ENCODE data around the gene SERPINA3. TPM values are rescaled to one million over a fixed set of nuclear protein-coding genes. Genes with fewer than 3 reads are reported as not detected.

Gene SERPINA3
- total RNA-seq, 1 experiment from 2014 or later: not detected

DNA sequence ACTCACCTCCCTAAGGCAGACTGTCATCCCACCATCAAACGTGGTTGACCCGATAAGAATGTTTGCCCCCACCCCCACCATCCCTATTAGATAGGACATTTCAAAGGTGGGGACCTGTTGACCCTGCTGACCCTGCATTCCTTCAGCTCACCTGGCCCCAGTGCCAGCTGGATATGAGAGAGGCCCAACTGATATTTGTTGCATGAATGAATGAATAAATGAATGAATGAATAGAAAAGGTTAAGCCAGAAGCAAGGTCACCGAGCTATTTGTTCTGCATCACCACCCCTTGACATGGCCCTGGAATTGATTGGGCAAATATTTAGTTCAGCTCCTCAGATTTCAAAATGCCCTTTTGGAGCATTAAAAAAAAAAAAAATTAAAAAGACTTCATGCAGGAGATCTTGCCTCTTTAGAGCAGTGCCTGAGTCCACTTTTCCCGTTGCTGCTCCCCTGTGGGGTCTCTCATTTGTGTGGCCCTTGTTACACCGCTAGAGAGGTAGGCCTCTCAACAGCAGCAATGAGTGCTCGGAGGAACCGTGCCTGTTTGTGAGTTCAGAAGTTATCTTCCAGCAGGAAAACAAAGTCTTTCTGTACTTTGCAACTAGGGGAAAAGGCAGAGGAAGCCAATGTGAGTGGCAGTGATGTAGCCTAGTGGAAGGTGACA is 39.4 kb upstream of the SERPINA3 start:
- H3K9ac ChIP-seq (ENCODE audit: low read length): no peak overlapping the region
- no peak for ATAC-seq
- H3K4me1 ChIP-seq (ENCODE audit: insufficient read depth, low read length): no peaks in the 10 kb centered on the region
- no peak overlapping the region for H3K4me2 ChIP-seq (ENCODE audit: low read length)
- H4K20me1 ChIP-seq (ENCODE audit: low read length): no peaks in the 10 kb centered on the region
- no peaks in the 10 kb centered on the region for H3F3A ChIP-seq (ENCODE audit: low read length, unreplicated experiment)
- TF ChIP-seq, protein P1, sequence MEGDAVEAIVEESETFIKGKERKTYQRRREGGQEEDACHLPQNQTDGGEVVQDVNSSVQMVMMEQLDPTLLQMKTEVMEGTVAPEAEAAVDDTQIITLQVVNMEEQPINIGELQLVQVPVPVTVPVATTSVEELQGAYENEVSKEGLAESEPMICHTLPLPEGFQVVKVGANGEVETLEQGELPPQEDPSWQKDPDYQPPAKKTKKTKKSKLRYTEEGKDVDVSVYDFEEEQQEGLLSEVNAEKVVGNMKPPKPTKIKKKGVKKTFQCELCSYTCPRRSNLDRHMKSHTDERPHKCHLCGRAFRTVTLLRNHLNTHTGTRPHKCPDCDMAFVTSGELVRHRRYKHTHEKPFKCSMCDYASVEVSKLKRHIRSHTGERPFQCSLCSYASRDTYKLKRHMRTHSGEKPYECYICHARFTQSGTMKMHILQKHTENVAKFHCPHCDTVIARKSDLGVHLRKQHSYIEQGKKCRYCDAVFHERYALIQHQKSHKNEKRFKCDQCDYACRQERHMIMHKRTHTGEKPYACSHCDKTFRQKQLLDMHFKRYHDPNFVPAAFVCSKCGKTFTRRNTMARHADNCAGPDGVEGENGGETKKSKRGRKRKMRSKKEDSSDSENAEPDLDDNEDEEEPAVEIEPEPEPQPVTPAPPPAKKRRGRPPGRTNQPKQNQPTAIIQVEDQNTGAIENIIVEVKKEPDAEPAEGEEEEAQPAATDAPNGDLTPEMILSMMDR (conservative IDR thresholded peaks at IDR 0.05; ENCODE audit: low read depth, low read length): no peak
- TF ChIP-seq EZH2phosphoT487 (IDR thresholded peaks at IDR 0.05; ENCODE audit: borderline replicate concordance, low read length) (no peak), EZH2 (IDR thresholded peaks at IDR 0.05; ENCODE audit: low read length, unreplicated experiment) (no peak)
- POLR2A ChIA-PET (ENCODE audit: unreplicated experiment): no interaction called here
- intact Hi-C loops (cut with micrococcal nuclease): no loop called here
- H3K79me2 ChIP-seq (ENCODE audit: low read length): no peaks in the 10 kb centered on the region
- H3K4me3 ChIP-seq (ENCODE audit: low read length): no peak overlapping the region
- BruUV-seq (replicated peaks): no TSS peak
- no peaks in the 10 kb centered on the region for H3K27me3 ChIP-seq (ENCODE audit: low read length)
- H3K9me3 ChIP-seq (ENCODE audit: low read length): no peaks in the 10 kb centered on the region
- no peak overlapping the region for H2AFZ ChIP-seq (ENCODE audit: low read length)
- no peaks in the 10 kb centered on the region for H3K9me2 ChIP-seq (replicated peaks; ENCODE audit: low read length)
- no peaks in the 10 kb centered on the region for H3K36me3 ChIP-seq (ENCODE audit: low read depth, low read length)
- no peak overlapping the region for H3K27ac ChIP-seq (ENCODE audit: low read length)
- CTCF ChIA-PET: no interaction called here
- DNase-seq: no peak

DNA sequence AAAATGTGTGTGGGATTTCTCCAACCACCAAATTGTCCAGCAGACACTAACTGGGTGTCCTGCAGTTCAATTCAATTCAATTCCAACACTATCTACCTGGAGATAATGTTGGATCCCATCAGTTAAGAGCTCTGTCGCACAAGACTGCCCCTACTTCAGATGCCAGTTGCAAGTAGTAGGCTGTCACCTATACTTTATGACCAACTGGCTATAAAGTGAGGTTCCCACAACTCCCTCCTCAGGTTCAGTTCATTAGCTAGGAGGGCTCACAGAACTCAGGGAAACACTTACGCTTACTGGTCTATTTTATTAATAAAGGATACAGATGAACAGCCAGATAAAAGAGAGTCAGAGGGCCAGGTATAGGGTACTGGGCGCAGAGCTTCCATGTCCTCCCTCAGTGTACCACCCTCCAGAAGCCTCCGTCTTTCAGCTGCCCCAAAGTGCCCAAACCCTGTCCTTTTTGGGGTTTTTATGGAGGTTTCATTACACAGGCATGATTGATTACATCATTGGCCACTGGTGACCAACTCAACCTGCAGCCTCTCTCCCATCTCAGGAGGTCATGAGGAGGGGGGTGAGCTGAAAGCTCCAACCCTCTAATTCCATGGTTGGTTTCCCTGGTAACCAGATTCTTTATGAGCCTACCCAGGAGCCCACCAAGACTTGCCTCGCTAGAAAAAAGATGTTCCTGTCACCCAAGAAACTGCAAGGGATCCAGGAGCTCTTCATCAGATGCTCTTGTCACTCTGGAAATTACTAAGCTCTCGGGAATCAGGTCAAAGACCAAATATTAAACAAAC is 38.5 kb upstream of the SERPINA3 start:
- Histone ChIP-seq H3K27ac (ENCODE audit: low read length) (no peak overlapping the region), H3K9me3 (ENCODE audit: low read length) (no peaks in the 10 kb centered on the region), H3K9ac (ENCODE audit: low read length) (no peak overlapping the region), H4K20me1 (ENCODE audit: low read length) (no peaks in the 10 kb centered on the region), H3K79me2 (ENCODE audit: low read length) (no peaks in the 10 kb centered on the region), H3K4me2 (ENCODE audit: low read length) (no peak overlapping the region), H3K4me3 (ENCODE audit: low read length) (no peak overlapping the region), H3F3A (ENCODE audit: low read length, unreplicated experiment) (no peaks in the 10 kb centered on the region), H3K9me2 (replicated peaks; ENCODE audit: low read length) (no peaks in the 10 kb centered on the region), H3K4me1 (ENCODE audit: insufficient read depth, low read length) (no peaks in the 10 kb centered on the region), H2AFZ (ENCODE audit: low read length) (no peak overlapping the region), H3K36me3 (ENCODE audit: low read depth, low read length) (no peaks in the 10 kb centered on the region), H3K27me3 (ENCODE audit: low read length) (no peaks in the 10 kb centered on the region)
- no TSS peak for BruUV-seq (replicated peaks)
- TF ChIP-seq EZH2phosphoT487 (IDR thresholded peaks at IDR 0.05; ENCODE audit: borderline replicate concordance, low read length) (no peak), EZH2 (IDR thresholded peaks at IDR 0.05; ENCODE audit: low read length, unreplicated experiment) (no peak)
- TF ChIP-seq, protein P1 (conservative IDR thresholded peaks at IDR 0.05; ENCODE audit: low read depth, low read length): no peak
- ChIA-PET POLR2A (ENCODE audit: unreplicated experiment) (no interaction called here), CTCF (no interaction called here)
- intact Hi-C loops (cut with micrococcal nuclease): no loop called here
- DNase-seq (no peak), ATAC-seq (no peak)

DNA sequence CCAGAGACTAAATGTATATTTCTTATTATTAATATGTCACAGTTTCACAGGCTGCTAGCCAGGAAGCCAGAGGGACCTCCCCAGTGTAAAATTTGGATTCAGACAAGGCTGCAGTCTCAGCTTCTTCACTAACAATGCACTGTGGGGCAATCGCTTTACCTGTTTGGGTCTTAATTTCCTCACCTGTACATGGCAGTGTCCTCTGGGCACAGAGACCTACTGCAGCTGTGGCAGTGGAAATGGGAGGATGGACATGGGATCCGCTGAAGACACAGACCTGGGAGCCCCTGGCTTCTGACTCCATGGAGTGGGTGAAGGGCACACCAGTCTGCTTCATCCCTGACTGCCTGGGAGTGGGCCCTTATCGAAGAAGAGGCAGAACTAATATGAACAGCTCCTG is 37.9 kb upstream of the SERPINA3 start:
- ATAC-seq (no peak), DNase-seq (no peak)
- Histone ChIP-seq H3K4me2 (ENCODE audit: low read length) (no peak overlapping the region), H3F3A (ENCODE audit: low read length, unreplicated experiment) (no peaks in the 10 kb centered on the region), H3K27ac (ENCODE audit: low read length) (no peak overlapping the region), H3K4me1 (ENCODE audit: insufficient read depth, low read length) (no peaks in the 10 kb centered on the region), H3K27me3 (ENCODE audit: low read length) (no peaks in the 10 kb centered on the region), H3K9me3 (ENCODE audit: low read length) (no peaks in the 10 kb centered on the region), H4K20me1 (ENCODE audit: low read length) (no peaks in the 10 kb centered on the region), H3K36me3 (ENCODE audit: low read depth, low read length) (no peaks in the 10 kb centered on the region), H3K4me3 (ENCODE audit: low read length) (no peak overlapping the region), H3K9me2 (replicated peaks; ENCODE audit: low read length) (no peaks in the 10 kb centered on the region), H3K79me2 (ENCODE audit: low read length) (no peaks in the 10 kb centered on the region), H3K9ac (ENCODE audit: low read length) (no peak overlapping the region), H2AFZ (ENCODE audit: low read length) (no peak overlapping the region)
- no TSS peak for BruUV-seq (replicated peaks)
- intact Hi-C loops (cut with micrococcal nuclease): no loop called here
- ChIA-PET POLR2A (ENCODE audit: unreplicated experiment) (no interaction called here), CTCF (no interaction called here)
- TF ChIP-seq EZH2phosphoT487 (IDR thresholded peaks at IDR 0.05; ENCODE audit: borderline replicate concordance, low read length) (no peak), EZH2 (IDR thresholded peaks at IDR 0.05; ENCODE audit: low read length, unreplicated experiment) (no peak)
- TF ChIP-seq, protein P1 (conservative IDR thresholded peaks at IDR 0.05; ENCODE audit: low read depth, low read length): no peak
